PC-9 (cell line): ENCODE measurements around the gene CLPTM1L.

ENCODE experiments used
- EZH2 ChIP-seq: fragments of 200-600 bp; sonication (generic); IDR thresholded peaks from 2 replicates; pipeline ENCODE4 v1.8.0; 2017; ENCODE audit warnings: antibody characterized with exemption, low read depth
- TF ChIP-seq, protein P1 (sequence below): fragments of 200-600 bp; sonication (generic); conservative IDR thresholded peaks from 2 replicates; pipeline ENCODE4 v1.6.1; 2017; ENCODE audit warnings: mixed run types, antibody characterized with exemption, mild to moderate bottlenecking, moderate library complexity

DNA sequence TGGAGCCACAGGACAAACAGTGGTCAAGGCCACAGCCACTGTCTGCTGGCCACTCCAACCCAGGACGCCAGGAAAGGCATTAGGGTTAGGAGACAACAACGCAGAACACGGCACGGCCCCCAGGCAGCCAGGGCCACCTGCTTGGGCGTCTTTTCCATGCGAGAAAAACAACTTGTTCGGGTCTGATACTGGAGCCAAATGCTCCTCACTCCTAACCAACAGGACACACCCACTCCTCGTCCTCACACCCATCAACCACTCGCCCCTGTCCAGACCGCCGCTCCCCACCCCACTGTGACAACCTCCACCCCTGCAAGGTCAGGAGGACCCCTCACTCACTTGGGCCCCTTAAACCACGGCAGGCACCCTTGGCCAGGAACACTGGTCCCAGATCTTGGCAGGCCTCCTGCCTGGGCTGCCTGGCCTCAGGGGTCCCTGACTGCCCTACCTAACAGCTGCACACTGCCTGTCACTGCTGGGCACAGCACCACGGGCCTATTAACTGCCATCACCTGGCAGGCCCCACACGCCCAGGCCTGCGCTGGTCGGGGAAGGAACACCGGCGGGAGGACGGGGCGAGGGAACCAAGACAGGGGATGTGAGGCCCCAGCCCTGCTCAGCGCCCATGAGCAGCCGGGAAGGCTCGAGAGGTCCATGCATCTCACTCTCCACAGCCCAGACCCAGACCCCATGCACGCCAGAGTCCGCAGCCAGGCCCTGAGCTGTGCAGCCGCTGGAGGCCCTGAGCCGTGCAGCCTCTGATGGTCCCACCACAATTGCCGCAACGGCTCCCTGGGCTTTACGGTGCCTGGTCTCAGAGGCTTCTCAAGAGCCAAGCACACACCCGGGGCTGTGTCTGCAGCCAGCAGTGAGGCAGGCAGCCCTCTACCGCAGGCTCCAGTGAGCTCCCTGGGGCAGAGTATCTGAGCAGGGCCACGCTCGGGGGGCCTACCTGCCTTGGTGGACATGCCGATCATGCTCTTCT is 13.8 kb downstream of the CLPTM1L start:
- TF ChIP-seq, protein P1, sequence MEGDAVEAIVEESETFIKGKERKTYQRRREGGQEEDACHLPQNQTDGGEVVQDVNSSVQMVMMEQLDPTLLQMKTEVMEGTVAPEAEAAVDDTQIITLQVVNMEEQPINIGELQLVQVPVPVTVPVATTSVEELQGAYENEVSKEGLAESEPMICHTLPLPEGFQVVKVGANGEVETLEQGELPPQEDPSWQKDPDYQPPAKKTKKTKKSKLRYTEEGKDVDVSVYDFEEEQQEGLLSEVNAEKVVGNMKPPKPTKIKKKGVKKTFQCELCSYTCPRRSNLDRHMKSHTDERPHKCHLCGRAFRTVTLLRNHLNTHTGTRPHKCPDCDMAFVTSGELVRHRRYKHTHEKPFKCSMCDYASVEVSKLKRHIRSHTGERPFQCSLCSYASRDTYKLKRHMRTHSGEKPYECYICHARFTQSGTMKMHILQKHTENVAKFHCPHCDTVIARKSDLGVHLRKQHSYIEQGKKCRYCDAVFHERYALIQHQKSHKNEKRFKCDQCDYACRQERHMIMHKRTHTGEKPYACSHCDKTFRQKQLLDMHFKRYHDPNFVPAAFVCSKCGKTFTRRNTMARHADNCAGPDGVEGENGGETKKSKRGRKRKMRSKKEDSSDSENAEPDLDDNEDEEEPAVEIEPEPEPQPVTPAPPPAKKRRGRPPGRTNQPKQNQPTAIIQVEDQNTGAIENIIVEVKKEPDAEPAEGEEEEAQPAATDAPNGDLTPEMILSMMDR: no peak
- no peak for TF ChIP-seq EZH2
